ENCODE measurements around the gene NCKAP5.

NCKAP5 gene

DNA sequence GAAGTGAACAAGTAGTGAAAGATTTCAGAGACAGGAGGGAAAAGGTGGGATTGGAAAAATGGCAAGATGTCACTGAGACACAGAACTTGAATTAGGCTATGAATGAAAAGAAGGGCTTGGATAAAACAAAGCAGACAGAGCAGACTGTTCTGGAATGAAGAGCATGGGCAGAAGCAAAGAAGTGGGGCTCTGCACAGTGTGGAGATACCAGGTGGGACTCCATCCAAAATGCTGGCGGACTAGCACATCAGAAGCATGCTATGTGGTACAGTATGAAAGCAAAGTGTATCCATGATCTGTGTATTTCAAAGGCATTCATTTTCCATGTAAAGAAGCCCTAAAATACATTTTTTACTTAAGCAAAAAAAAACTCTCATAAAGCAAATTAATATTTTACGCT, 487.4 kb downstream of the NCKAP5 start:
- no peak for DNase-seq (ENCODE audit: low spot score)

- DNase-seq (ENCODE audit: low spot score), result no peak
These were observed 489.4 kb downstream of the NCKAP5 start for GRCh38 chr2:133078667-133079411.

- no peak for DNase-seq (ENCODE audit: low spot score)
These were observed 490.9 kb downstream of the NCKAP5 start for GRCh38 chr2:133077269-133077822.

GRCh38 chr2:133072837-133073694, 495.2 kb downstream of the NCKAP5 start:
- DNase-seq (ENCODE audit: low spot score), result no peak

DNA sequence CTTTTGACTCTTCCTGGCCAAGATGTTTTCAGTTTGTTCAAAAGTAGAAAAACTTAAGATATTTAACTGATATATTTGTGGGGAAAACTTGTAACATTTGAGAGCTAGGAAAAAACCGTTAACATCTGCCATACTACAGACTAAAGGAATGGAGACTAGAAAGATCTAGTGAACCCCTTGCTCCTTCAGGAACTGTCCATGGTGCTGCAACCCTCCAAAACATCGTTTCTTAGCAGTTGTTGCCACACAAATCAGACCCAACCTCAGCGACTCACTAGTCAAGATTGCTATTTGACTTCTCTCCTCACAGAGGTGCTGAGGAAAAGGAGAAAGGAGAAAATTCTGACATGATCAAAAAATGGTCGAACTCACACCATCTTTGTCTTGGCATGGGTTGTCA, 504.5 kb downstream of the NCKAP5 start:
- DNase-seq (ENCODE audit: low spot score), result no peak

DNA sequence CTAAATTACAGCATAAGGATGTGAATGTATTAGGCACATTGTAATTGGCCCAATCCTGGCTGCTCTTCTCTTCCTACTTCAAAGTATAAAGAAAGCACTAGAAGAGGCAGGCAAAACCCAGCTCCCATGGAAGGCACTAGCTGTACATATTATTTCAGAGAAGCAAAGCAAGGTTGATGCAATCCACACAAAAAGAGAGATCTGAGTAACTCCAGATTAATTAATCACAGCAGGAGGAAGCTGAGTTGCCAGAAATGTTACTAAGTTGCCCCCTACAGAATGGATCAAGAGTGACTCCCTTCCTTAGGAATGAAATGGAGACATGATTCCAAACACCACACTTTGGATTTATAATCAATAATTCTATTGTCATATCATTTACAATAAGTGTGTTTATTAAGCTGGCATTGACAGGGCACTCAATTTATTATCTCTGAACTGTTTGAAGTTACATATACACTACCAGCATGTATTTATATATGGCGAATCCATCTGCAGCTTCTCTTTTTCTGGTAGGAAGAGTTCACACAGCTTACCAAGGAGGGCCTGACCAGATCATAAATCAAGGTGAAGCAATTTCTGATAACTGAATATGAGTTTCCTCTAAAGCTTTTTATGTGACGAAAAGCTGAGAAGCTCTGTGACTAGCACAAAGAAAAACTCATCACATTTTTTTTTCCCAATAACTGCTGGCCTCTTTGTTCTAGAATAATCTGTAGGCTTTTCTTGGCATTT, 505.2 kb downstream of the NCKAP5 start:
- DNase-seq (ENCODE audit: low spot score), result no peak

DNA sequence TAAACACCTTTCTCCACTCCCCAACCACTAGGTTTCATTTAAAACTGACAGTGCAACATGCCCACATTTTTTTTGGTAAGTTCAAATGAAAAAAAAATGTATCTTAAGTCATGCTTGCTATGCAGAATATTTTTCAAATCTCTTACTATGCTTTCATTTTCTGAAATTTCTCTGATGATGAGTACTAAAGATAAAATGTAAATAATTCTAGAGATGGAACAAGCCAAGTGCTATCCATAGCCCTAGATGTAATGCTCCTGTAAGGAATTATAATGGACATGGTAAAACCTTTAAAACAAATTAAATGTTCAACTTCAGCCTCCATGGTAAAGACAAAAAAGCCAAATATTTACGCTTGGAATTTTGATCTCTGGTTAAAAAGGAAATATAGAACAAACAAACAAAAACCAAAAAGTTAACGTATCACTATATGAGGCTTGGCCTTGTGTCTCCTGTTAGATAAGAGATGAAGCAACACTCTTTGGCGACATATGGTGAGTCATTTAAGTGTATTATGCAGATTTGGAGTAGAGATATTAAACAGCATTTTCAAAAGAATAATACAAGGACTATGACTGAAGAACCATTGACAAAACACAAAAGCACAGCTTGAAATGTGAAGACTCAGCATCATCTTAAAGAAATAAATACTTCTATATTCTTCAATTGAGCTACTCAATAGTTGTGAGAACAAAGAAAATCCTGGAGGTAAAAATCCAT, 506.2 kb downstream of the NCKAP5 start:
- no peak for DNase-seq (ENCODE audit: low spot score)

GRCh38 chr2:133054297-133054696, 514.0 kb downstream of the NCKAP5 start:
- no peak for DNase-seq (ENCODE audit: low spot score)

GRCh38 chr2:133053541-133053940, 514.7 kb downstream of the NCKAP5 start:
- DNase-seq (ENCODE audit: low spot score), result no peak

DNA sequence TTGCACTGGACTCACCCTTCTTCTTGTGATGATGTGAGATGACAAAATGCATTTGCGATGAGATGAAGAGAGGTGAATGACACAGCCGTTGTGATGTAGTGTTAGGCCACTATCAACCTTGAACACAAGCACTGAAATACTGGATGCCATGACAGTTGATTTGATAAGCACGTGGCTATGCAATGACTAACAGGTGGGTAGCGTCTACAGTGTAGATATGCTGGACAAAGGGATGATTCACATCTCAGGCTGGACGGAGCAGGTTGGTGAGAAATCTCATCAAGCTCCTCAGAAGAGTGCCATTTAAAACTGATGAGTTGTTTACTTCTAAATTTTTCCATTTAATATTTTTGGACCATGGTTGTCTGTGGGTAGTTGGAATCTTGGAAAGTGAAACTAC, 522.5 kb downstream of the NCKAP5 start:
- DNase-seq (ENCODE audit: low spot score), result no peak

- DNase-seq (ENCODE audit: low spot score), result no peak
These were observed 523.7 kb downstream of the NCKAP5 start for GRCh38 chr2:133044556-133044955.

- no peak for DNase-seq (ENCODE audit: low spot score)
These were observed 528.1 kb downstream of the NCKAP5 start for GRCh38 chr2:133040170-133040569.

DNA sequence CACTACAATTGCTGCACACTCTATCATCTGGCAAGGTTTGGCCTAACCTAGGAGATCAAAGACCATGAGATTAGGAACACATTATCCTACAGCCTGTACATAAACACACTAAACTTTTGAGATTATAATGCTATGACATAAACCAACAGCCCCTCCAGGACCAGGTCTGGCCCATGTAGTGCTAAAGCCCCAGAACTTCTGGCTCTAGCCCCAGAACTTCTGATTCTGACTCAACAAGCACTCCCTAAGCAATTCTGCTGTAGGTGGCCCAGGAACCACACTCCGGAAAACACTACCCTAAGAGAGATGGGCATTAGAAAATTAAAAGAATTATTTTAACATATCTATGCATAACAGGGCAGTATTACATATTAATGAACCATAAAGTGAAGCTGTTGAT, 528.7 kb downstream of the NCKAP5 start:
- no peak for DNase-seq (ENCODE audit: low spot score)

DNA sequence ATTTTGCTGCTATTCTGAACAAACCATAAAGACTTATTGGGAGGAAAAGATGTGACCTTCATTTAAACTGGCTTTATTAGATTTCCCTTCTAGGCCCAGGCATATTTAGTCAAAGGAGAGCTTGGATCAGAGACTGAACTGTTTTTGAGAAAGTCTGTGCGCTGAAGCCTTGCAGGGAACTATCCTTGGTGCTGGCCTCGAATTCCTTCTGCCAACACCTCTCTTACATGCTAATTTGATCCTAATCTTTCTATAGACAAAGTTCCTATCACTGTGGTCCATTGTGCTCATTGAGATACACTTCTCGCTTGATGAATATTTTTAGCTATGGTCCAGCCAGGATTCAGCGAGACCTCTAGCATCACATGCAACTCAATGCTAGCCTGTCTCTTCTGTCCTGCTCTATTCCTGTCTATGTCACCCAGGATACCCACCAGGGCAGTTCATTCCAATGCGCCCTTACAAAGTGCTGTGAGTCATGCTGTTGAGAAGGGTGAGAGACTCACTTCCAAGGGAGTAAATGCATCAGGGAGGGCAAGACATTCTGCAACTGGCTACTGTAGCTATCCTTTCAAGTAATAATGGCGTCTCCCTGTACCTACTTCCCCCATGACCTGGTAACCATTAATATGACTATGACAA, 541.6 kb downstream of the NCKAP5 start:
- no peak for DNase-seq (ENCODE audit: low spot score)

GRCh38 chr2:133025004-133025403, 543.3 kb downstream of the NCKAP5 start:
- no peak for DNase-seq (ENCODE audit: low spot score)

DNA sequence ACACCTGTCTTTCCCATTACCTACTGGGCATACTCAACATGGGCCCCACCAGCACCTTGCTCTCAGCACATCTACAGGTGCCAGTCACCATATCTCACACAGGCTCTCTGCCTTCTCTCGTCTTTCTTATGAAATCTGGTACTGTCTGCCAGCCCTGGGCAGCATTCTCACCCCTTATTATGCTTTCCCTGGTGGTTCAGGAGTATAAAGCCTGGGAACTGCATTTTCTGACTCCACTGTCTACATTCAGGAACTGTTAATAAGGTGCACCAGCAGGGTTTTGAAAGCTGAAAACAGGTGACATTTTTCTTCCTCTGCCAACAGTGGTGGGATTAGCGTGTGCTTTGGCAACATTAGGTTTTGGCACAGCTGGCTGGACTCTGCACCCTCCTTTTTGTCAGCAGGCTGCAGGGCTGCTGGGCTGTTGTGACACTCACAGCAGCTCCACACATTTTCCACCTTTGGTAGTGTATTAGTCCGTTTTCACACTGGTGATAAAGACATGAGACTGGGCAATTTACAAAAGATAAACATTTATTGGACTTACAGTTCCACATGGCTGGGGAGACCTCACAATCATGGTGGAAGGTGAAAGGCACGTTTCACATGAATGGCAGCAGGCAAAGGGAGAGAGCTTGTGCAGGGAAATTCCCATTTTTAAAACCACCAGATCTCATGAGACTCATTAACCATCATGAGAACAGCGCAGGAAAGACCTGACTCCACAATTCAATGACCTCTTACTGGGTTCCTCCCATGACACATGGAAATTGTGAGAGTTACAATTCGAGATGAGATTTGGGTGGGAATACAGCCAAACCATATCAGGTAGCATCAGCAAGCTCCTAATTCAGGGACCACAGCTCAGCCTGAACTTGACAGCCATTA, 555.2 kb downstream of the NCKAP5 start:
- DNase-seq (ENCODE audit: low spot score), result no peak

DNA sequence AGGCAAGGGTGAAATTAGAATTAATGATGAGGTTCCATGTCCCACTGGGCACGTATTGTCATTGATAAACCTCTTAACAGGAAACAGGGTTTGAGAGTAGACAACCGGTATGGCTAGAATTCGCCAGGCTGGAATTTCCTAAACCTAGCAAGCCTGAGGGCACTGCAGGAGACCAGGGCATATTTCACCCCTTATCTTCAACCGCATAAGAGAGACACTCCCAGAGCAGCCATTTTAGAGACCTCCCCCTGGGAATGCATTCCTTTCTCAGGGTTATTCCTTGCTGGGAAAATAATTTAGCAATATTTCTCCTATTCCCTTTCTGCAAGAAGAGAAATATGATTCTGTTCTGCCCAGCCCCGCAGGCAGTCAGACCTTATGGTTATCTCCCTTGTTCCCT, 563.6 kb downstream of the NCKAP5 start:
- no peak for DNase-seq (ENCODE audit: low spot score)

DNA sequence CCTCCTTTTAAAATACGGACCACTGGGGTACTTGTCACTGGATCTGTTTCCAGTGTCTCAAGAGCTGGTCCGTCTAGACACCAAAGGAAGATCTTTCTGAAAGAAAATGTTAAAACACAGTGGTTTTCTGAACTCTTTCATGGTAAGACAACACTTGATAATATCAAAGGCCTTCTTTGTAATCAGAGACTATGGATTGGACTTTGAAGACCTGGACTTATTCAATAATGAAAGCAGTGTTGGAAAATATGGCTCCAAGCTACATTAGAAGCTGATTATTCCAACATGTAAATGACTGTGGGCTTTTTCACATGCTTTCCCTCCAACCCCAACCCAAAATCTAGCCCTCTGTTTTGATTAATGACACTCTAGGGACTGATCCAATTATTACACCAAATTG, 568.8 kb downstream of the NCKAP5 start:
- no peak for DNase-seq (ENCODE audit: low spot score)

- no peak for DNase-seq (ENCODE audit: low spot score)
These were observed 570.0 kb downstream of the NCKAP5 start for GRCh38 chr2:132998221-132998620.

GRCh38 chr2:132991471-132992045, 576.7 kb downstream of the NCKAP5 start:
- DNase-seq (ENCODE audit: low spot score), result no peak
